Measurements from ENCODE around the gene TBC1D8.

GRCh38 chr2:101017371-101017770 is 133.8 kb downstream of the TBC1D8 start:
- TF ChIP-seq POLR2A (IDR thresholded peaks at IDR 0.05; ENCODE audit: low read depth, low read length) (no peak), TAF1 (IDR thresholded peaks at IDR 0.05; ENCODE audit: borderline replicate concordance, low read depth, low read length) (no peak)
